ENCODE measurements around the gene FAM151B.

DNA sequence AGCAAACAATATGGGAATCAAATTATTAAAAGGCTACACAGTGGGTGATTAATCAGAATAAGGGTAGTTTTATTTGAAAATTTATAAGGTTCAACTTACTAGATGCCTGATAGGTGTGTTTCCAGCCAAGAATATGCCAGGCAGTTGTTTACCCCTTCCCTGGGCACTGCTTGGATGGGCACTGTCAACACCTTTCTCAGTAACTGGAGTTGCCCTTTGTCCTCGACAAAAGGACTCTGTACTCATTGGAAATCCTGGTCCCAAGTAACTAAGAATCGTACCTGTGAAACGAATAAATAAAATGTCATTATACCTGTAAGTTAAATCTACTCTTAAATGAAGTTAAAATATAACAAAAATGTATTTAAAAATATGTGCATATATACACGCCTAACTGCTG, 67.2 kb downstream of the FAM151B start:
- TF ChIP-seq, protein P1, sequence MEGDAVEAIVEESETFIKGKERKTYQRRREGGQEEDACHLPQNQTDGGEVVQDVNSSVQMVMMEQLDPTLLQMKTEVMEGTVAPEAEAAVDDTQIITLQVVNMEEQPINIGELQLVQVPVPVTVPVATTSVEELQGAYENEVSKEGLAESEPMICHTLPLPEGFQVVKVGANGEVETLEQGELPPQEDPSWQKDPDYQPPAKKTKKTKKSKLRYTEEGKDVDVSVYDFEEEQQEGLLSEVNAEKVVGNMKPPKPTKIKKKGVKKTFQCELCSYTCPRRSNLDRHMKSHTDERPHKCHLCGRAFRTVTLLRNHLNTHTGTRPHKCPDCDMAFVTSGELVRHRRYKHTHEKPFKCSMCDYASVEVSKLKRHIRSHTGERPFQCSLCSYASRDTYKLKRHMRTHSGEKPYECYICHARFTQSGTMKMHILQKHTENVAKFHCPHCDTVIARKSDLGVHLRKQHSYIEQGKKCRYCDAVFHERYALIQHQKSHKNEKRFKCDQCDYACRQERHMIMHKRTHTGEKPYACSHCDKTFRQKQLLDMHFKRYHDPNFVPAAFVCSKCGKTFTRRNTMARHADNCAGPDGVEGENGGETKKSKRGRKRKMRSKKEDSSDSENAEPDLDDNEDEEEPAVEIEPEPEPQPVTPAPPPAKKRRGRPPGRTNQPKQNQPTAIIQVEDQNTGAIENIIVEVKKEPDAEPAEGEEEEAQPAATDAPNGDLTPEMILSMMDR (IDR thresholded peaks at IDR 0.05) = no peak
- no peak for TF ChIP-seq POLR2A (IDR thresholded peaks at IDR 0.05)

Measured in body of pancreas (tissue), 4 donors.